Neural progenitor cell (in vitro differentiated cells): ENCODE results near the gene DDX51.

Experiments
- EZH2 ChIP-seq: fragments of 200-600 bp; sonication (generic); IDR thresholded peaks from 2 replicates; pipeline ENCODE4 v1.6.1; 2017; ENCODE audit warnings: antibody characterized with exemption, mild to moderate bottlenecking, moderate library complexity
- EZH2phosphoT487 ChIP-seq: fragments of 200-600 bp; sonication (generic); IDR thresholded peaks from 2 replicates; pipeline ENCODE4 v1.6.1; 2017; ENCODE audit warnings: antibody characterized with exemption
- TF ChIP-seq, protein P1 (sequence below): fragments of 200-600 bp; sonication (generic); IDR thresholded peaks from 2 replicates; pipeline ENCODE4 v1.5.1; 2017; ENCODE audit warnings: antibody characterized with exemption, mild to moderate bottlenecking

DNA sequence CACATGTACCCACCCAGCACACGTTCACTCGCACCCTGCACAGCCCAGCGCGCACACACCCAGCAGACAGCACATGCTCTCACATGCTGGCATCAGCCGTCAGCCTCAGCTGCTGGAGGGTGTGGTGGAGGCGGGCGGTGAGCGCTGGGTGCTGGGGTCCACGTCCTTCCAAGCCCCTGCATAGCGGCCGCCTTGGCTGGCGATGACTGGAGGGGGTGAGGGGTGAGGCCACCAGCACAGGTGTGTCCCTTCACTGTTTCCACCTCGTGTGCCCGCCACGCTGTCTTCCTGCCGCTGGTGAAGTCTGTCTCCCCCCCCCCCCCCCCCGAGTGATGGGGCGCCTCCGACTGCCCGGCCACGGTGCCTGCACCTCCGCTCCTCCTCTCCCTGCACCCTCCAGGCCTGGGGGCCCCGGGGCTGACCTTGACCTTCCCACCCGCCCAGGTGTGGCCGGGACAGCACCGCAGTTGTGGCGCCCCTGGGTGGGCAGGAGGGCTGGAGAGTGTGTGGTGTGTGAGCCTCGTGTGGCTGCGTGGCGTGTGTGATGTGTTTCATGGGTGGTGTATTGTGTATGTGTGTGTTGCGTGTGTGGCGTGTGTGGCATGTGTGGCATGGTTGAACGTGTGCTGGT is 37.6 kb upstream of the DDX51 start:
- TF ChIP-seq, protein P1, sequence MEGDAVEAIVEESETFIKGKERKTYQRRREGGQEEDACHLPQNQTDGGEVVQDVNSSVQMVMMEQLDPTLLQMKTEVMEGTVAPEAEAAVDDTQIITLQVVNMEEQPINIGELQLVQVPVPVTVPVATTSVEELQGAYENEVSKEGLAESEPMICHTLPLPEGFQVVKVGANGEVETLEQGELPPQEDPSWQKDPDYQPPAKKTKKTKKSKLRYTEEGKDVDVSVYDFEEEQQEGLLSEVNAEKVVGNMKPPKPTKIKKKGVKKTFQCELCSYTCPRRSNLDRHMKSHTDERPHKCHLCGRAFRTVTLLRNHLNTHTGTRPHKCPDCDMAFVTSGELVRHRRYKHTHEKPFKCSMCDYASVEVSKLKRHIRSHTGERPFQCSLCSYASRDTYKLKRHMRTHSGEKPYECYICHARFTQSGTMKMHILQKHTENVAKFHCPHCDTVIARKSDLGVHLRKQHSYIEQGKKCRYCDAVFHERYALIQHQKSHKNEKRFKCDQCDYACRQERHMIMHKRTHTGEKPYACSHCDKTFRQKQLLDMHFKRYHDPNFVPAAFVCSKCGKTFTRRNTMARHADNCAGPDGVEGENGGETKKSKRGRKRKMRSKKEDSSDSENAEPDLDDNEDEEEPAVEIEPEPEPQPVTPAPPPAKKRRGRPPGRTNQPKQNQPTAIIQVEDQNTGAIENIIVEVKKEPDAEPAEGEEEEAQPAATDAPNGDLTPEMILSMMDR = no peak
- no peak for TF ChIP-seq EZH2
- TF ChIP-seq EZH2phosphoT487 = no peak
